OCI-LY7 (cell line): ENCODE results near the gene SNRNP35. TPM values are rescaled to one million over a fixed set of nuclear protein-coding genes. Genes with fewer than 3 reads are reported as not detected.

Source experiments
- BruUV-seq: library from RNA; stranded (reverse); fragments of 400-500 nt; replicated peaks from 2 replicates; lab custom pipeline; 2021; lab: Mats Ljungman, UMichigan
- CTCF ChIA-PET: fragments of 300-600 bp; sonication (Branson Sonifier 250); formaldehyde crosslinking; loops from one replicate; lab custom pipeline; 2022; ENCODE audit warnings: antibody characterized with exemption; ENCODE audit not compliant: unreplicated experiment; lab: Charles Lee
- POLR2A ChIA-PET: fragments of 300-600 bp; sonication (Branson Sonifier 250); formaldehyde crosslinking; loops from one replicate; lab custom pipeline; 2022; ENCODE audit warnings: antibody characterized with exemption; lab: Charles Lee
- DNase-seq: peaks from one replicate; pipeline ENCODE4 v3.0.0-alpha.2; 2015; ENCODE audit warnings: low spot score
- H2AFZ ChIP-seq: fragments of 200-600 bp; sonication (generic), shearing (Covaris generic); 2 replicates; pipeline ENCODE4 v1.6.1; 2014; ENCODE audit warnings: mild to moderate bottlenecking, antibody characterized with exemption, low read length, moderate library complexity
- H3K27ac ChIP-seq: fragments of 200-600 bp; sonication (generic); 2 replicates; pipeline ENCODE4 v1.5.1; 2014; ENCODE audit warnings: mixed run types, low read depth, mild to moderate bottlenecking, moderate library complexity, low read length, inconsistent platforms; ENCODE audit not compliant: poor library complexity, severe bottlenecking
- H3K36me3 ChIP-seq: fragments of 200-600 bp; sonication (generic); 2 replicates; pipeline ENCODE4 v1.6.1; 2014; ENCODE audit warnings: mild to moderate bottlenecking, antibody characterized with exemption, low read length, moderate library complexity, mixed read lengths; ENCODE audit not compliant: insufficient read depth
- H3K4me1 ChIP-seq: fragments of 200-600 bp; sonication (generic); 2 replicates; pipeline ENCODE4 v1.5.1; 2014; ENCODE audit warnings: mild to moderate bottlenecking, low read length; ENCODE audit not compliant: insufficient read depth, poor library complexity, severe bottlenecking
- H3K4me2 ChIP-seq: fragments of 200-600 bp; sonication (generic); 2 replicates; pipeline ENCODE4 v1.6.1; 2014; ENCODE audit warnings: mild to moderate bottlenecking, low read length
- H3K4me3 ChIP-seq: fragments of 200-600 bp; sonication (generic); 2 replicates; pipeline ENCODE4 v1.5.1; 2014; ENCODE audit warnings: mild to moderate bottlenecking, low read depth, low read length; ENCODE audit not compliant: poor library complexity, severe bottlenecking
- H3K79me2 ChIP-seq: fragments of 200-600 bp; sonication (generic); 2 replicates; pipeline ENCODE4 v1.6.1; 2016; ENCODE audit warnings: low read depth, mild to moderate bottlenecking, low read length, moderate library complexity, mixed read lengths; ENCODE audit not compliant: insufficient read depth
- H3K9me2 ChIP-seq: fragments of 200-600 bp; sonication (generic); 2 replicates; pipeline ENCODE4 v1.6.1; 2016; ENCODE audit warnings: mild to moderate bottlenecking, low read length, mixed read lengths; ENCODE audit not compliant: insufficient read depth
- H3K9me3 ChIP-seq: fragments of 200-600 bp; sonication (generic); 2 replicates; pipeline ENCODE4 v1.6.1; 2014; ENCODE audit warnings: mild to moderate bottlenecking, mixed run types, low read length, mixed read lengths
- H4K20me1 ChIP-seq: fragments of 200-600 bp; sonication (generic); 2 replicates; pipeline ENCODE4 v1.6.1; 2014; ENCODE audit warnings: mild to moderate bottlenecking, antibody characterized with exemption, low read length, moderate library complexity, mixed read lengths; ENCODE audit not compliant: insufficient read depth
- CTCF ChIP-seq: fragments of 200-600 bp; sonication (generic); conservative IDR thresholded peaks from 2 replicates; pipeline ENCODE4 v1.5.1; 2014; ENCODE audit warnings: mild to moderate bottlenecking, antibody characterized with exemption, low read length, moderate library complexity, mixed read lengths
- EZH2phosphoT487 ChIP-seq: fragments of 200-600 bp; sonication (generic); IDR thresholded peaks from 2 replicates; pipeline ENCODE4 v1.6.1; 2018; ENCODE audit warnings: low read depth, borderline replicate concordance, mild to moderate bottlenecking, mixed run types, antibody characterized with exemption, low read length, moderate library complexity, mixed read lengths
- intact Hi-C: fragments of 100-400 bp; cut with micrococcal nuclease; formaldehyde crosslinking; loops from one replicate; pipeline ENCODE4 v1.10.0; 2022; ENCODE audit not compliant: unreplicated experiment
- total RNA-seq, 2 experiments: library from RNA; depleted of rRNA in 1 of 2; stranded (reverse); fragments of >200 nt in 1 of 2; shearing (Covaris generic) in 1 of 2; gene quantifications; 2 replicates each; pipeline ENCODE4 v1.2.3, GENCODE V29; 2014 to 2022

Gene SNRNP35
- total RNA-seq, 2 experiments from 2014 or later = 29.3 to 31.3 TPM

GRCh38 chr12:123490089-123490488, 32.1 kb downstream of the SNRNP35 start:
- POLR2A ChIA-PET = no interaction called here
- no peak for DNase-seq
- Histone ChIP-seq H3K4me2 (no peak overlapping the region), H3K27ac (no peak overlapping the region), H3K4me3 (no peak overlapping the region), H3K36me3 (no peaks in the 10 kb centered on the region), H3K9me2 (no peaks in the 10 kb centered on the region), H2AFZ (no peak overlapping the region), H4K20me1 (no peaks in the 10 kb centered on the region), H3K4me1 (no peaks in the 10 kb centered on the region), H3K79me2 (no peaks in the 10 kb centered on the region), H3K9me3 (no peaks in the 10 kb centered on the region)
- intact Hi-C loops = no loop called here
- TF ChIP-seq EZH2phosphoT487 (no peak), CTCF (no peak)
- no TSS peak for BruUV-seq
- CTCF ChIA-PET = no interaction called here

- POLR2A ChIA-PET = interaction anchor here (0.7 kb wide), 1 partner anchor 13 kb away, joined by 3 read pairs; no protein-coding TSS in a partner anchor
- CTCF ChIA-PET = no interaction called here
Observed at GRCh38 chr12:123491056-123491455, 33.1 kb downstream of the SNRNP35 start.

More at GRCh38 chr12:123491056-123491455, 33.1 kb downstream of the SNRNP35 start:
- Histone ChIP-seq H2AFZ (no peak overlapping the region), H3K9me3 (no peaks in the 10 kb centered on the region), H3K36me3 (no peaks in the 10 kb centered on the region), H3K4me1 (no peaks in the 10 kb centered on the region), H3K27ac (no peak overlapping the region), H3K9me2 (no peaks in the 10 kb centered on the region), H4K20me1 (no peaks in the 10 kb centered on the region), H3K79me2 (no peaks in the 10 kb centered on the region), H3K4me2 (no peak overlapping the region), H3K4me3 (no peak overlapping the region)
- intact Hi-C loops = no loop called here
- TF ChIP-seq EZH2phosphoT487 = no peak
- no peak for TF ChIP-seq CTCF
- no TSS peak for BruUV-seq
- DNase-seq = no peak
